IPS-11a (cell line): ENCODE results near the gene CPVL.

Experiments used
- H3K4me3 ChIP-seq: one replicate; pipeline ENCODE4 v1.5.1; 2013; ENCODE audit warnings: low read depth, low read length, control low read depth

The CPVL gene

GRCh38 chr7:28954471-28954870 is 191.9 kb downstream of the CPVL start:
- no peak overlapping the region for H3K4me3 ChIP-seq

GRCh38 chr7:28953633-28954032 is 192.7 kb downstream of the CPVL start:
- H3K4me3 ChIP-seq, result no peak overlapping the region
